IMR-90 (cell line): ENCODE results near the gene RIPK4. TPM values are rescaled to one million over a fixed set of nuclear protein-coding genes. Genes with fewer than 3 reads are reported as not detected.

Source experiments
- ATAC-seq: fragments of 200-7000 bp; cut with Tn5 transposase; 2 replicates; pipeline ENCODE4 v1.9.1; 2020; ENCODE audit warnings: low read depth, mild to moderate bottlenecking, moderate library complexity
- BruUV-seq: library from RNA; stranded (reverse); fragments of 400-500 nt; replicated peaks from 2 replicates; lab custom pipeline; 2021; lab: Mats Ljungman, UMichigan
- CTCF ChIA-PET: fragments of 300-600 bp; formaldehyde crosslinking; extraction: SDS; loops from one replicate; lab custom pipeline; 2021; ENCODE audit warnings: antibody characterized with exemption; lab: Yijun Ruan, JAX
- POLR2A ChIA-PET: fragments of 300-600 bp; sonication (Branson Sonifier 250); formaldehyde crosslinking; loops from one replicate; lab custom pipeline; 2022; ENCODE audit warnings: antibody characterized with exemption; ENCODE audit not compliant: unreplicated experiment; lab: Charles Lee
- DNase-seq: peaks from one replicate; pipeline ENCODE4 v3.0.0; 2013
- H2AFZ ChIP-seq: replicated peaks from 2 replicates; pipeline ENCODE3; 2013; ENCODE audit warnings: low read length, mild to moderate bottlenecking; ENCODE audit not compliant: poor library complexity
- H2AK5ac ChIP-seq: 2 replicates; pipeline ENCODE4 v1.6.1; 2013; ENCODE audit warnings: low read depth, low read length, inconsistent platforms
- H2AK9ac ChIP-seq: replicated peaks from 2 replicates; pipeline ENCODE3; 2013; ENCODE audit warnings: mild to moderate bottlenecking, low read depth, low read length, moderate library complexity; ENCODE audit not compliant: poor library complexity
- H2BK120ac ChIP-seq: 2 replicates; pipeline ENCODE4 v1.6.1; 2013; ENCODE audit warnings: low read depth, low read length, inconsistent platforms
- H2BK15ac ChIP-seq: 3 replicates; pipeline ENCODE4 v1.6.1; 2013; ENCODE audit warnings: low read depth, low read length, inconsistent platforms
- H2BK20ac ChIP-seq: 2 replicates; pipeline ENCODE4 v1.6.1; 2013; ENCODE audit warnings: low read depth, mild to moderate bottlenecking, inconsistent platforms, low read length, moderate library complexity
- H2BK5ac ChIP-seq: 2 replicates; pipeline ENCODE4 v1.6.1; 2013; ENCODE audit warnings: mild to moderate bottlenecking, low read depth, low read length, inconsistent platforms; ENCODE audit not compliant: poor library complexity, severe bottlenecking
- H3K14ac ChIP-seq: replicated peaks from 2 replicates; pipeline ENCODE4 v1.6.1; 2013; ENCODE audit warnings: low read depth, low read length, inconsistent platforms
- H3K18ac ChIP-seq: 2 replicates; pipeline ENCODE4 v1.6.1; 2013; ENCODE audit warnings: low read depth, low read length, control low read depth
- H3K23ac ChIP-seq: 2 replicates; pipeline ENCODE4 v1.6.1; 2013; ENCODE audit warnings: low read depth, low read length, inconsistent platforms
- H3K27ac ChIP-seq: 2 replicates; pipeline ENCODE4 v1.5.1; 2013; ENCODE audit warnings: mild to moderate bottlenecking, control low read depth, low read length; ENCODE audit not compliant: insufficient read depth
- H3K27me3 ChIP-seq: 2 replicates; pipeline ENCODE4 v1.6.1; 2013; ENCODE audit warnings: low read length; ENCODE audit not compliant: control insufficient read depth, insufficient read depth
- H3K36me3 ChIP-seq: 2 replicates; pipeline ENCODE4 v1.6.1; 2013; ENCODE audit warnings: low read length, mixed read lengths; ENCODE audit not compliant: control insufficient read depth, insufficient read depth
- H3K4ac ChIP-seq: 2 replicates; pipeline ENCODE4 v1.6.1; 2013; ENCODE audit warnings: low read depth, low read length, inconsistent platforms
- H3K4me1 ChIP-seq: 2 replicates; pipeline ENCODE4 v1.6.1; 2013; ENCODE audit warnings: low read length, mixed read lengths; ENCODE audit not compliant: control insufficient read depth, insufficient read depth
- H3K4me2 ChIP-seq: 2 replicates; pipeline ENCODE4 v1.6.1; 2013; ENCODE audit warnings: low read depth, mild to moderate bottlenecking, control low read depth, low read length, moderate library complexity
- H3K4me3 ChIP-seq: 2 replicates; pipeline ENCODE4 v1.5.1; 2013; ENCODE audit warnings: low read depth, mild to moderate bottlenecking, control low read depth, low read length, moderate library complexity; ENCODE audit not compliant: insufficient read depth
- H3K56ac ChIP-seq: 2 replicates; pipeline ENCODE4 v1.6.1; 2013; ENCODE audit warnings: low read length, inconsistent platforms; ENCODE audit not compliant: insufficient read depth; ENCODE audit errors: extremely low read depth
- H3K79me1 ChIP-seq, 2 experiments: 2 replicates each; pipeline ENCODE4 v1.6.1; 2013; ENCODE audit warnings: low read length in 2 of 2, inconsistent platforms in 1 of 2, low read depth in 1 of 2
- H3K9ac ChIP-seq: 2 replicates; pipeline ENCODE4 v1.6.1; 2013; ENCODE audit warnings: low read depth, low read length, control low read depth
- H3K9me1 ChIP-seq: 2 replicates; pipeline ENCODE4 v1.6.1; 2013; ENCODE audit warnings: low read length, inconsistent platforms; ENCODE audit not compliant: insufficient read depth
- H3K9me3 ChIP-seq: 2 replicates; pipeline ENCODE4 v1.6.1; 2013; ENCODE audit warnings: low read length; ENCODE audit not compliant: control insufficient read depth, insufficient read depth
- H4K20me1 ChIP-seq: 2 replicates; pipeline ENCODE4 v1.6.1; 2013; ENCODE audit warnings: low read length, inconsistent platforms; ENCODE audit not compliant: insufficient read depth
- H4K5ac ChIP-seq: 2 replicates; pipeline ENCODE4 v1.6.1; 2013; ENCODE audit warnings: mild to moderate bottlenecking, low read depth, low read length, control low read depth
- H4K8ac ChIP-seq, 2 experiments: 2 replicates each; pipeline ENCODE4 v1.6.1; 2013; ENCODE audit warnings: low read depth in 2 of 2, low read length in 2 of 2, control low read depth in 1 of 2, inconsistent platforms in 1 of 2
- H4K91ac ChIP-seq: 2 replicates; pipeline ENCODE4 v1.6.1; 2013; ENCODE audit warnings: low read depth, low read length, inconsistent platforms; ENCODE audit not compliant: insufficient read depth
- BHLHE40 ChIP-seq: fragments of 150-350 bp; IDR thresholded peaks from 2 replicates; pipeline ENCODE4 v1.6.1; 2016; ENCODE audit warnings: mild to moderate bottlenecking, low read depth, low read length
- CEBPB ChIP-seq: IDR thresholded peaks from 2 replicates; pipeline ENCODE4 v1.6.1; 2012; ENCODE audit warnings: low read depth, low read length, improper control_type of control experiment
- CTCF ChIP-seq: conservative IDR thresholded peaks from 2 replicates; pipeline ENCODE4 v1.5.1; 2012; ENCODE audit warnings: mild to moderate bottlenecking, low read depth, low read length, improper control_type of control experiment
- MAFK ChIP-seq: IDR thresholded peaks from 2 replicates; pipeline ENCODE4 v1.6.1; 2012; ENCODE audit warnings: low read depth, low read length, improper control_type of control experiment
- NFE2L2 ChIP-seq: fragments of 150-350 bp; IDR thresholded peaks from 2 replicates; pipeline ENCODE4 v1.6.1; 2016; ENCODE audit warnings: low read depth, mild to moderate bottlenecking, low read length
- POLR2A ChIP-seq: IDR thresholded peaks from 2 replicates; pipeline ENCODE4 v1.6.1; 2012; ENCODE audit warnings: mild to moderate bottlenecking, low read depth, low read length
- RAD21 ChIP-seq: IDR thresholded peaks from 2 replicates; pipeline ENCODE4 v1.6.1; 2012; ENCODE audit warnings: low read length, improper control_type of control experiment
- SMC3 ChIP-seq: fragments of 150-350 bp; IDR thresholded peaks from 2 replicates; pipeline ENCODE4 v1.6.1; 2016; ENCODE audit warnings: low read depth, mild to moderate bottlenecking, antibody characterized with exemption, low read length, moderate library complexity
- USF2 ChIP-seq: fragments of 150-350 bp; IDR thresholded peaks from 2 replicates; pipeline ENCODE4 v1.6.1; 2017; ENCODE audit warnings: mild to moderate bottlenecking, antibody characterized with exemption, low read length, low read depth
- WGBS, 2 experiments: methylation state at CpG; one replicate each; pipeline versions ENCODE4 v1.1.5 to v1.1.7; 2013; ENCODE audit warnings: missing lambda C conversion rate in 2 of 2; ENCODE audit not compliant: insufficient read length in 1 of 2; ENCODE audit errors: extremely low coverage in 2 of 2; 5-methylcytosine and 5-hydroxymethylcytosine counted together
- dilution Hi-C: fragments of 300-500 bp; cut with HindIII; formaldehyde crosslinking; loops from one replicate; pipeline ENCODE4 v1.14.3; 2018; ENCODE audit warnings: low sequenced_read_pairs; ENCODE audit not compliant: unreplicated experiment
- in situ Hi-C: fragments of 300-500 bp; cut with MboI; formaldehyde crosslinking; loops from 3 replicates; pipeline ENCODE4 v1.14.3; 2019; ENCODE audit warnings: low sequenced_read_pairs, inconsistent platforms, mixed read lengths
- intact Hi-C: fragments of 100-400 bp; cut with micrococcal nuclease; formaldehyde crosslinking; loops from 2 replicates; pipeline ENCODE4 v1.10.0; 2022
- polyA plus RNA-seq, 3 experiments: library from polyadenylated mRNA; depleted of rRNA; stranded (reverse); fragments of >200 nt; gene quantifications; 2 replicates each; pipeline ENCODE4 v1.2.3, GENCODE V29; 2012; ENCODE audit warnings: low replicate concordance in 1 of 3
- total RNA-seq: library from RNA; depleted of rRNA; stranded (reverse); fragments of >200 nt; gene quantifications from 2 replicates; pipeline ENCODE4 v1.2.3, GENCODE V29; 2012

RIPK4 gene
- total and polyA plus RNA-seq, 2 of the 4 experiments (the other 2 are of a cell fraction) = under 0.01 to 0.03 TPM

GRCh38 chr21:41803316-41803715 lies 36.5 kb upstream of the RIPK4 start:
- no peak overlapping the region for H2AK9ac ChIP-seq
- no peak overlapping the region for H3K9ac ChIP-seq
- H3K27me3 ChIP-seq = no peaks in the 10 kb centered on the region
- H2BK15ac ChIP-seq = no peak overlapping the region
- no peak overlapping the region for H3K23ac ChIP-seq
- DNase-seq = no peak
- in situ Hi-C loops = no loop called here
- no peak overlapping the region for H2BK5ac ChIP-seq
- H3K4ac ChIP-seq = no peak overlapping the region
- H2AK5ac ChIP-seq = no peak overlapping the region
- CTCF ChIA-PET = no interaction called here
- dilution Hi-C loops = no loop called here
- no peak overlapping the region for H3K18ac ChIP-seq
- H2AFZ ChIP-seq = no peak overlapping the region
- no peak overlapping the region for H4K8ac ChIP-seq
- H2BK120ac ChIP-seq = no peak overlapping the region
- H3K27ac ChIP-seq = no peak overlapping the region
- no peak for ATAC-seq
- no TSS peak for BruUV-seq
- H3K4me2 ChIP-seq = no peak overlapping the region
- H3K56ac ChIP-seq = no peak overlapping the region
- TF ChIP-seq POLR2A (no peak), NFE2L2 (no peak), SMC3 (no peak), MAFK (no peak), CEBPB (no peak), RAD21 (no peak), USF2 (no peak), BHLHE40 (no peak), CTCF (no peak)
- POLR2A ChIA-PET = no interaction called here
- no peak overlapping the region for H4K91ac ChIP-seq
- peaks cover 0 to 7% of the 10 kb centered on the region in 2 experiments; a peak in 1 of 4 replicates for H3K79me1 ChIP-seq
- peaks cover 2% of the 10 kb centered on the region; the same call in 1 of the 2 replicates for H3K9me1 ChIP-seq
- no peaks in the 10 kb centered on the region for H3K9me3 ChIP-seq
- peaks cover 20% of the 10 kb centered on the region for H3K36me3 ChIP-seq
- no peak overlapping the region for H2BK20ac ChIP-seq
- H3K4me1 ChIP-seq = no peaks in the 10 kb centered on the region
- intact Hi-C loops = no loop called here
- no peak overlapping the region for H3K4me3 ChIP-seq
- H3K14ac ChIP-seq = no peak overlapping the region
- 91% methylated on average over 8 of the region's 13 CpGs; no CpG with 5 or more reads in 1 of the 2 experiments for WGBS, 2 experiments
- H4K20me1 ChIP-seq = no peaks in the 10 kb centered on the region
- no peak overlapping the region for H4K5ac ChIP-seq
